HUES6 (cell line): ENCODE results near the gene FRMPD4.

Experiments
- H3K27ac ChIP-seq: 2 replicates; pipeline ENCODE4 v1.7.0; 2013; ENCODE audit warnings: low read depth, mild to moderate bottlenecking, low read length, inconsistent platforms
- H3K27me3 ChIP-seq: 2 replicates; pipeline ENCODE4 v1.6.1; 2013; ENCODE audit warnings: low read length; ENCODE audit not compliant: control insufficient read depth, insufficient read depth
- H3K36me3 ChIP-seq: 2 replicates; pipeline ENCODE4 v1.6.1; 2013; ENCODE audit warnings: low read length; ENCODE audit not compliant: control insufficient read depth, insufficient read depth
- H3K4me1 ChIP-seq: 2 replicates; pipeline ENCODE4 v1.6.1; 2013; ENCODE audit warnings: low read length; ENCODE audit not compliant: control insufficient read depth, insufficient read depth
- H3K4me3 ChIP-seq: 2 replicates; pipeline ENCODE4 v1.5.1; 2013; ENCODE audit warnings: low read depth, low read length
- H3K9ac ChIP-seq: one replicate; pipeline ENCODE4 v1.6.1; 2013; ENCODE audit warnings: mild to moderate bottlenecking, low read length
- H3K9me3 ChIP-seq: 2 replicates; pipeline ENCODE4 v1.6.1; 2013; ENCODE audit warnings: low read depth, low read length; ENCODE audit not compliant: control insufficient read depth, insufficient read depth

FRMPD4 gene

DNA sequence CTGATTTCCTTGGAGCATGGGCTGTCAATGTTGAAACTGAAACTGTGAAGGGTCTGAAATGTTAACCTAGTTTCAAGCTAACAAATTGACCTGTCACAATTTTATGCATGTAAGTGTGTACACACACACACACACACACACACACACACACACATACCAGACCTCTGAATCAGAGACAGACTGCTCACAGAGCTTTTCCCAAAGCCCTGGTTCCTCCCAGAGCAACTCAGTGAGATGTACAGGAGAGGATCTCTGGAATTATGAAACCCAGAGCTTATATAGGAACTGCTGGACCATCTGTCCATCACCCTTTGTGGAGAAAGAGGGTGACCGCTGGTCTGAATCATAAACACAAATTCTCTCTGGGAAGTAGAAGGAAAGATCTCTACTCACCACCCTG is 424.8 kb downstream of the FRMPD4 start:
- Histone ChIP-seq H3K4me3 (no peak overlapping the region), H3K9me3 (no peaks in the 10 kb centered on the region), H3K4me1 (no peaks in the 10 kb centered on the region), H3K36me3 (no peaks in the 10 kb centered on the region), H3K27me3 (no peaks in the 10 kb centered on the region), H3K9ac (no peak overlapping the region), H3K27ac (no peak overlapping the region)

DNA sequence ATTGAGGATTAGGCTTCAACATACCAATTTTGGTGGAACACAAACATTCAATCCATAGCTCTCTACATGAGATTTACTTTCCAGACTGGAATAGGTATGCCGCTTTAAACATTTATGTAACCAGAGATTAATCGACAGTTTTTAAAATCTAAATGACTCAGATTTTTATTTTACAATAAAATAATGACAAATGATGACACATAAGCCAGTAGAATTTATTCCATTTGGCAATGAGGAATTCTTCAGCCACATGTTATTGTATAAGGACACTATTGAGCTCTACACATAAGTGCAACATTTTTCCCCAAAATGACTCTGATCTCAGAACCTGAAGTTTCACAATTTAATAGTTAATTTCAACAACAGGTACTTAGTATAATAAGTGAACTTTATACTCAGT is 425.9 kb downstream of the FRMPD4 start:
- Histone ChIP-seq H3K9ac (no peak overlapping the region), H3K27ac (no peak overlapping the region), H3K9me3 (peaks cover 6% of the 10 kb centered on the region; the same call in 1 of the 2 replicates), H3K36me3 (no peaks in the 10 kb centered on the region), H3K4me1 (no peaks in the 10 kb centered on the region), H3K27me3 (no peaks in the 10 kb centered on the region), H3K4me3 (no peak overlapping the region)

DNA sequence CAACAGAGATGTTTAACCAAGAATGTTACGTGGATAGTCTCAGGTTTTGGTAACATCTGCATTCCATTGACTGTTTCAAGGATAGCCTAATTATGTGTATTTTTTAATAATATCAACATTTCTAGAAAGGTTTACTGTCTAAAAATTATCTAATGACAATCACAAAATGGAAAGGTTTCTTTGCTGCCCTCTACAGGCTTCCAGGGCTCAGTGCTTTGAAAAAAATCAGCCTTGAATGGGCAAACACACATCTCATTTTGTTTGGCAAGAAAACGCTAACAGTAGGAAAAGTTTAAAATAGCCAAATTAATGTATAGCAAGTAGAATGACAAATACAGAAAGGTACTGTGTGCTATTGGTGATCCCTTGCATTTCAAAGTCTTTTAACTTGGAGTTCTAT is 429.6 kb downstream of the FRMPD4 start:
- H3K9ac ChIP-seq: no peak overlapping the region
- H3K9me3 ChIP-seq: peaks cover 6% of the 10 kb centered on the region; the same call in 1 of the 2 replicates
- H3K4me3 ChIP-seq: no peak overlapping the region
- no peaks in the 10 kb centered on the region for H3K36me3 ChIP-seq
- no peak overlapping the region for H3K27ac ChIP-seq
- no peaks in the 10 kb centered on the region; the same call in 1 of the 2 replicates for H3K27me3 ChIP-seq
- peaks cover 5% of the 10 kb centered on the region; the same call in 1 of the 2 replicates for H3K4me1 ChIP-seq

DNA sequence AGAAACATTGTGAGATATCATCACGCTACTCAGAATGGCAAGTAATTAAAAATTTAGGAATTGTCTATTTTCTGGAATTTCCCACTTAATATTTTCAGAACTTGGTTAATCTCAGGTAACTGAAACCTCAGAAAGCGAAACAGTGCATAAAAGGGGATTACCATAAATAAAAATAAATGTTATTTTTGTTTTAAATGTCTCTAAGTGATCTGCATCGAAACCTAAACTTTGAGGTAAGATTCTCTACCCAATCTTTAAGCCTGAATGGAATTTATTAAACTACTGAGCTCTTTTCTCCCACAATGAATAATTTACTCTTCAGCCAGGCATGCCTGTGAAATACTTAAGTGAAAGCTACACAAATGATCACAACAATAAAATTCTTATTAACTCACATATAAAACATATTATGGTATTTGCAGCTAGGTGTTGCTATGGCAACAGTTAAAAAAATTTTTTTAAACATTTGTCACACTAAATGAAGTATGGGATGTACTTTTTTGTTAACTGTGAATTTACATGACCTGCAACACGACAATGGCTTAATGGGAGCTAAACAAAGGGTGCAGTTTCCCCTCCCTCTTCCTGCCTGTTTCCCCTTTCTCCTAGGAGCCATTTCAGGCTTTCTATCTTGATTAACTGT is 432.7 kb downstream of the FRMPD4 start:
- H3K36me3 ChIP-seq: no peaks in the 10 kb centered on the region
- no peak overlapping the region for H3K27ac ChIP-seq
- no peak overlapping the region for H3K9ac ChIP-seq
- peaks cover 3% of the 10 kb centered on the region; the same call in 1 of the 2 replicates for H3K27me3 ChIP-seq
- H3K4me1 ChIP-seq: peaks cover 5% of the 10 kb centered on the region; the same call in 1 of the 2 replicates
- peaks cover 6% of the 10 kb centered on the region; the same call in 1 of the 2 replicates for H3K9me3 ChIP-seq
- H3K4me3 ChIP-seq: no peak overlapping the region

DNA sequence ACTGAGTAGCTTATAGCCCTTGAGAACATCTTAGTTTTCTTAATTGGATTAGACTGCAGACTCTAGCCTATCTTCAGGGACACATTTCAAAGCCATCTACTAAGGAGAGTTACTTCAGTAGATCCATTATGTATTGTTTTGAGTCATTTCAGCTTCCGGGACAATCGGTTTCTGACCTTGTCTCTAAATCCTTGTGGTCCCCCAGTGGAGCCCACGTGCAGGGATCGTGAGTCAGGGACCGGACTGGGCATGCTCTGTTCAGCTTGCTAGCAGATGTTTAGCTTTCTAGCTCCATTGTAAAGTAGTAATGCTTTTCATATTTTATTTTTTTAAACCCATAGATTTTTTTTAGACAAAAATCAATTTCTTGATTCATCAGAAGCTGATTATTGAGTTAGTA is 441.0 kb downstream of the FRMPD4 start:
- no peaks in the 10 kb centered on the region for H3K9me3 ChIP-seq
- no peaks in the 10 kb centered on the region for H3K36me3 ChIP-seq
- H3K4me1 ChIP-seq: no peaks in the 10 kb centered on the region
- H3K27ac ChIP-seq: no peak overlapping the region
- no peak overlapping the region for H3K9ac ChIP-seq
- no peak overlapping the region for H3K4me3 ChIP-seq
- no peaks in the 10 kb centered on the region; the same call in 1 of the 2 replicates for H3K27me3 ChIP-seq

DNA sequence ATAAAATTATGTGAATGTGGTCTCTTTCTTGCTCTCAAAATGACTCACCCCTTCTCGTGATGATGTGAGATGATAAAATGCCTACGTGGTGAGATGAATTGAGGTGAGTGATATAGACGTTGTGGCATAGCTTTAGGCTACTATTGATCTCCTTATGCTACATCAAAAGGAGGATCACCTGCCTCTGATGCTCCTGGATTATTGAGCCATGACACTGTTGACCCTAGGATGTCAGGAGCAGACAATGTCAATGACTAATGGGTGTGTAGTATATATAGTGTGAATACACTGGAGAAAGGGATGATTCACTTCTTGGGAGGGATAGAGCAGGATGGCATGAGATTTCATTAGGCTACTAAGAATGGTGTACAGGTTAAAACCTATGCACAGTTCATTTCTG is 442.3 kb downstream of the FRMPD4 start:
- Histone ChIP-seq H3K4me3 (no peak overlapping the region), H3K36me3 (no peaks in the 10 kb centered on the region), H3K9ac (no peak overlapping the region), H3K27me3 (no peaks in the 10 kb centered on the region; the same call in 1 of the 2 replicates), H3K9me3 (no peaks in the 10 kb centered on the region), H3K4me1 (no peaks in the 10 kb centered on the region), H3K27ac (no peak overlapping the region)

DNA sequence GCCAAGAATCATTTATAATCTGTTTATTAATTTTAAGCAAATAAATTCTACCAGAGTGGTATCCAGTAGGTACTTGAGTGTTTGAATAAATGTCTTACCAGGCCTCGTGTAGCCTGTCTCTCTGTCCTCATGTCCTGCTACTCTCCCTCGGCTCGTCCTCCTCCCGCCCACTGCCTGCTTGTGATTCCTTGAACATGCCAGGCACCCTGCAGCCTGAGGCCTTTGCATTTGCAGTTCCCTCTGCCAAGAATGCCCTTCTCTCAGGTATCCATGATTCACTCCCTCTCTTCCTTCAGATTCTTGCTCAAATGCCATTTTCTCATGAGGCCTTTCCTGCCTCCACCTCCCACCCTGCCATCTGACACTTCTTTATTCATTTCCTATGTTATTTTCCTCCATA is 443.3 kb downstream of the FRMPD4 start:
- no peak overlapping the region for H3K9ac ChIP-seq
- H3K27me3 ChIP-seq: no peaks in the 10 kb centered on the region; the same call in 1 of the 2 replicates
- H3K36me3 ChIP-seq: no peaks in the 10 kb centered on the region
- H3K4me1 ChIP-seq: no peaks in the 10 kb centered on the region
- H3K9me3 ChIP-seq: no peaks in the 10 kb centered on the region
- H3K4me3 ChIP-seq: no peak overlapping the region
- H3K27ac ChIP-seq: no peak overlapping the region

DNA sequence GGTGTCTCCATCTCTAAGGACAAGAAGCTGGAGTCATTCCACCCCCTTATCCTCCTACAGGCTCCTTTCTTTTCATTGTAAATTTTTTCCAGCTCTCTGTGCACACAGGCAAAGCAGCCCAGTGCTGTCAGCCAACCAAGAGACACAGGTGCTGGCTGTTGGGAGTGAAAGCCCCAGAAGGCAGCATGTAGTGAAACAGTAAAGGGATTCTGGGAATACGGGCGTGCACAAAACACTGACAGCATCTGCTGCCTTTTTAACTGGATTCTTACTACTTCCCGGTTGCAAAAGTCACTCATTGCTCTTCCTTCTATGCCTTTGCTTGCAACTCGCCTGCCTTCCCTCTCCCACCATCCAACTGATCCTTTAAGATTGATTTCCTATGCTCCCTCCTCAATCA is 444.4 kb downstream of the FRMPD4 start:
- Histone ChIP-seq H3K4me1 (no peaks in the 10 kb centered on the region), H3K9me3 (no peaks in the 10 kb centered on the region), H3K4me3 (no peak overlapping the region), H3K9ac (no peak overlapping the region), H3K27me3 (no peaks in the 10 kb centered on the region; the same call in 1 of the 2 replicates), H3K36me3 (no peaks in the 10 kb centered on the region), H3K27ac (no peak overlapping the region)

DNA sequence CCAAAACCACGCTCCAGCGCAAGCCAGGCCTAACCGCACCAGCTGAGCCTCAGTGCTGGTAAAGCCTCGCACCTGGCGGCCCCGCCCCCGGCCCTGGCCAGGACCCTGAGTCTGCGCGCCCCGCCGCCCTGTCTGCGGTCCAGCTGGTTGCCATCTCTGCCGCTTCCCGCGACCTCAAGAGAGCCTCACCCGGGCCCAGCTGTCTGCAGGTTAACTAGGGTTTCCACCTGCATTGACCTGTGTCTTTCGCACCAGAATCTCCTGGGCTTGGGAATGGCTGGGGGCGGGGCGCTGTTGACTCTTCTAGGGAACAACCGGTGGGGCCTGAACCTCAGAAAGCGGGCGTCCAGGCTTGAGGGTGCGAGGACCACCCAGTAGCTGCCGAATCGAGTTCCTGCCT is 445.3 kb downstream of the FRMPD4 start:
- Histone ChIP-seq H3K27me3 (no peaks in the 10 kb centered on the region; the same call in 1 of the 2 replicates), H3K27ac (no peak overlapping the region), H3K4me1 (no peaks in the 10 kb centered on the region), H3K4me3 (no peak overlapping the region), H3K9me3 (no peaks in the 10 kb centered on the region), H3K9ac (no peak overlapping the region), H3K36me3 (no peaks in the 10 kb centered on the region)

DNA sequence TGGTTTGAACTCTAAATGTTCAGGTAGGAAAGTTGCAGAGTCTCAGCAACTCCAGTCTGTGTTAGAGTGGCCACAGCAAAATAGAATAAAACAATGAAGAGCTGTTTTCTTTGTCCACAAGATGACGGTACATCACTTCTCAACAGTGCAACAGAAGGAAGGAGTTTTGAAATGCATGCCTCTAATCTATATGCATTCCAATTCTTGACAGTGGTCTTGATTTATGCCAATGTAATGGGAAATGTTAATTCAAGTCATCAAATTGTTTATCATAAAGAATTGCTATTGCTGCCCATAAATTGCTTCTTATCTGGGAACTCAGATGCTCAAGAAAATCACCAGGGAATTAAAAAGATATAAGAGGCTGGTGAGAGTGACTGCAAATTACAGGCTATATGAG is 457.4 kb downstream of the FRMPD4 start:
- Histone ChIP-seq H3K27me3 (peaks cover 2% of the 10 kb centered on the region; the same call in 1 of the 2 replicates), H3K9me3 (no peaks in the 10 kb centered on the region), H3K36me3 (no peaks in the 10 kb centered on the region), H3K4me3 (no peak overlapping the region), H3K4me1 (no peaks in the 10 kb centered on the region), H3K9ac (no peak overlapping the region), H3K27ac (no peak overlapping the region)

DNA sequence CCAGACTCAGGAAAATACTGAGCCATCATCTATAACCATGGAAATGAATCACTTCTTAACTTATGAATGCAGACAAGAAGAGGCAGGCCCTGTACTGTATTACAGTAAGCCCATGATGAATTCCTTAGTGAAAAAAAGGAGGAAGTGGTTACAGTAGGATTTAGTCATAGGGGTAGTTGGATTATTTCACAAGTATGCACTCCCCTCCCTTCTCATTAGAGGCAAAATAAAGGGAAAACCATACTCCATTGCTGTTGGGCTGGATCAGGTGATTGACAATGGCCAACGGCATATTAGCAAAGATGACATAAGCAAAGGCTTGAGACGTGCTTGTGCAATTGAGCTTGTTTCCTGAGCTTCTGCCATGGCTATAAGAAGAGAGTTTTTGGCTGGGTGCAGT is 471.8 kb downstream of the FRMPD4 start:
- Histone ChIP-seq H3K36me3 (no peaks in the 10 kb centered on the region), H3K27me3 (no peaks in the 10 kb centered on the region; the same call in 1 of the 2 replicates), H3K9me3 (no peaks in the 10 kb centered on the region), H3K4me3 (no peak overlapping the region), H3K9ac (no peak overlapping the region), H3K27ac (no peak overlapping the region), H3K4me1 (no peaks in the 10 kb centered on the region)
